ENCODE results near the gene CSNK1A1. TPM values are rescaled to one million over a fixed set of nuclear protein-coding genes. Genes with fewer than 3 reads are reported as not detected.

The CSNK1A1 gene
- total RNA-seq, 1 donor from 2014 or later, result 282 TPM

DNA sequence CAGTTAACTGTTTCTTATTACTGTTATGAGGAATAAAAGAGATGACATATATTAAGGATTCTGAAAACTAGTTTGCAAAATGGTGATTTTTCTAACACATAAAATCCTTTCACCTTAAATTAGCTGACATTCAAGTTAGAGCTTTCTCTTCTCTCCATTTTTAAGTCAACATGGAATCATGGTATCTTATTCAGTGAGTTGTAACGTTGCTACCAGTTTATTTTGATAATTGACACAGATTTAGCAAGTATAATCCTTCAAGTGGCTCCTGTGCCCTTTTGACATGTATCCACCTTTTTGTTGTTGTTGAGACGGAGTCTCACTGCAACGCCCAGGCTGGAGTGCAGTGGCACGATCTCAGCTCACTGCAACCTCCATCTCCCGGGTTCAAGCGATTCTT lies 58.5 kb downstream of the CSNK1A1 start:
- no peaks in the 10 kb centered on the region for H3K9me3 Mint-ChIP-seq (ENCODE audit: unreplicated experiment)
- no peak overlapping the region for H3K4me3 Mint-ChIP-seq (ENCODE audit: unreplicated experiment)
- peaks cover 35% of the 10 kb centered on the region for H3K4me1 Mint-ChIP-seq (ENCODE audit: unreplicated experiment)
- no peak overlapping the region for H3K27ac Mint-ChIP-seq (ENCODE audit: unreplicated experiment)
- no peaks in the 10 kb centered on the region for H3K27me3 Mint-ChIP-seq (ENCODE audit: unreplicated experiment)
- H3K36me3 Mint-ChIP-seq (ENCODE audit: unreplicated experiment), result peaks cover 34% of the 10 kb centered on the region
- no peak for DNase-seq (ENCODE audit: extremely low spot score, unreplicated experiment)
- TF ChIP-seq, protein P1, sequence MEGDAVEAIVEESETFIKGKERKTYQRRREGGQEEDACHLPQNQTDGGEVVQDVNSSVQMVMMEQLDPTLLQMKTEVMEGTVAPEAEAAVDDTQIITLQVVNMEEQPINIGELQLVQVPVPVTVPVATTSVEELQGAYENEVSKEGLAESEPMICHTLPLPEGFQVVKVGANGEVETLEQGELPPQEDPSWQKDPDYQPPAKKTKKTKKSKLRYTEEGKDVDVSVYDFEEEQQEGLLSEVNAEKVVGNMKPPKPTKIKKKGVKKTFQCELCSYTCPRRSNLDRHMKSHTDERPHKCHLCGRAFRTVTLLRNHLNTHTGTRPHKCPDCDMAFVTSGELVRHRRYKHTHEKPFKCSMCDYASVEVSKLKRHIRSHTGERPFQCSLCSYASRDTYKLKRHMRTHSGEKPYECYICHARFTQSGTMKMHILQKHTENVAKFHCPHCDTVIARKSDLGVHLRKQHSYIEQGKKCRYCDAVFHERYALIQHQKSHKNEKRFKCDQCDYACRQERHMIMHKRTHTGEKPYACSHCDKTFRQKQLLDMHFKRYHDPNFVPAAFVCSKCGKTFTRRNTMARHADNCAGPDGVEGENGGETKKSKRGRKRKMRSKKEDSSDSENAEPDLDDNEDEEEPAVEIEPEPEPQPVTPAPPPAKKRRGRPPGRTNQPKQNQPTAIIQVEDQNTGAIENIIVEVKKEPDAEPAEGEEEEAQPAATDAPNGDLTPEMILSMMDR (IDR thresholded peaks at IDR 0.05), result no peak

DNA sequence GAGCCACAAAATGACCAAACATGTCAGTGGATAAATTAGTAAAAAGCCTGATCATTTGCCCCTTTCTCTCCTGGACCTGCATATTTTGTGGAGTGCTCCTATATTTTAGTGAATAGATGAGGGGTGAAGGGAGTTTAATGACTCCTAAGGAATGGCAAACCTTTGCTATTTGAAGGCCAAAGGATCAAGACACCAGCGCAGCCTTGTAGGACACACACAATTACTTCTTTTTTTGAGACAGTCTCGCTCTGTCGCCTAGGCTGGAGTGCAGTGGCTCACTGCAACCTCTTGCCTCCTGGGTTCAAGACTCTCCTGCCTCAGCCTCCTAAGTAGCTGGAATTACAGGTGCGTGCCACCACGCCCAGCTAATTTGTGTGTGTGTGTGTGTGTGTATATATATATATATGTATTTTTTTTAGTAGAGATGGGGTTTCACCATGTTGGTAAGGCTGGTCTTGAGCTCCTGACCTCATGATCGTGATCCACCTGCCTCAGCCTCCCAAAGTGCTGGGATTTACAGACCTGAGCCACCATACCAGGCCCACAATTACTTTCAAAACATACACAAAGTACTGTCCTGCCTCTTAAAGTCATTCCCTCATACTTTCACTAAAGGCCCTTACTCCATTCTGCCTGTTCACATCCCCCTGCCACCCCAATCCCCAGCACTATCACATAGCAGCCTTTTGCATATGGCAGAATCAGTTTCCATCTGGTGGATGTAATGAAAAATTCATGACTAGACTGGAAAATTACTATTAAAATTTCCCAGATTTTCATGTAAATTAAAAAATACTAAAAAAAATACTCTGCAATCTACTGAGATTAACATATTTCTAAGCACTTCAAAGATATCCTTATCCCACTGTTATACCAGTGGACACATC lies 60.4 kb downstream of the CSNK1A1 start:
- no peaks in the 10 kb centered on the region for H3K9me3 Mint-ChIP-seq (ENCODE audit: unreplicated experiment)
- peak overlapping the region; percentile 57 for H3K27ac Mint-ChIP-seq (ENCODE audit: unreplicated experiment)
- H3K4me3 Mint-ChIP-seq (ENCODE audit: unreplicated experiment), result no peak overlapping the region
- TF ChIP-seq, protein P1 (IDR thresholded peaks at IDR 0.05), result no peak
- H3K4me1 Mint-ChIP-seq (ENCODE audit: unreplicated experiment), result peaks cover 49% of the 10 kb centered on the region
- DNase-seq (ENCODE audit: extremely low spot score, unreplicated experiment), result no peak
- H3K27me3 Mint-ChIP-seq (ENCODE audit: unreplicated experiment), result no peaks in the 10 kb centered on the region
- peaks cover 28% of the 10 kb centered on the region for H3K36me3 Mint-ChIP-seq (ENCODE audit: unreplicated experiment)

DNA sequence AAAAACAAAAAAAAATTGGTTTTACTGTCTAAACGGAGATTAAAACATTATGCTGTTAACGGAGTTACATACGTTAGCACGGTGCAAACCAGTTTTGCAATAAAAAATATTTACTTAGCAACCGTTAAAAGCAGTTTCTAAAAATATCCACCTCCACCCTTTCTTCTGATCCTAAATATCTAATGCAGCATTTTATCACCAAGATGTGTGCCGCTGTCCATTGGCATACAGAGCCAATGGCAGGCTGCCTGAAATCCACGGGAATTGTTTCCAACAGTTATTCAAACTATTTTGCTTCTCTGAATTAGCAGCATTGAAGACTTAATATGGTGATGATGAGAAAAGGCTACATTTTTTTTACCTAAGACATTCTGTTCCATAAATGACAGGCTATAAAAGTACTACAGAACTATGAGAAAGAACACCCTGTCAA lies 61.6 kb downstream of the CSNK1A1 start:
- Mint-ChIP-seq H3K4me3 (ENCODE audit: unreplicated experiment) (no peak overlapping the region), H3K36me3 (ENCODE audit: unreplicated experiment) (peaks cover 20% of the 10 kb centered on the region), H3K4me1 (ENCODE audit: unreplicated experiment) (peaks cover 57% of the 10 kb centered on the region), H3K9me3 (ENCODE audit: unreplicated experiment) (no peaks in the 10 kb centered on the region), H3K27ac (ENCODE audit: unreplicated experiment) (peak overlapping the region; percentile 74), H3K27me3 (ENCODE audit: unreplicated experiment) (no peaks in the 10 kb centered on the region)
- TF ChIP-seq, protein P1 (IDR thresholded peaks at IDR 0.05), result no peak
- no peak for DNase-seq (ENCODE audit: extremely low spot score, unreplicated experiment)

- peak overlapping the region; percentile 94 for H3K27ac Mint-ChIP-seq (ENCODE audit: unreplicated experiment)
- peaks cover 15% of the 10 kb centered on the region for H3K36me3 Mint-ChIP-seq (ENCODE audit: unreplicated experiment)
- no peak for DNase-seq (ENCODE audit: extremely low spot score, unreplicated experiment)
- TF ChIP-seq, protein P1 (IDR thresholded peaks at IDR 0.05), result no peak
- H3K4me3 Mint-ChIP-seq (ENCODE audit: unreplicated experiment), result no peak overlapping the region
- H3K27me3 Mint-ChIP-seq (ENCODE audit: unreplicated experiment), result no peaks in the 10 kb centered on the region
- H3K9me3 Mint-ChIP-seq (ENCODE audit: unreplicated experiment), result no peaks in the 10 kb centered on the region
- H3K4me1 Mint-ChIP-seq (ENCODE audit: unreplicated experiment), result peaks cover 57% of the 10 kb centered on the region
Measured at GRCh38 chr5:149488645-149489306, 62.5 kb downstream of the CSNK1A1 start.

DNA sequence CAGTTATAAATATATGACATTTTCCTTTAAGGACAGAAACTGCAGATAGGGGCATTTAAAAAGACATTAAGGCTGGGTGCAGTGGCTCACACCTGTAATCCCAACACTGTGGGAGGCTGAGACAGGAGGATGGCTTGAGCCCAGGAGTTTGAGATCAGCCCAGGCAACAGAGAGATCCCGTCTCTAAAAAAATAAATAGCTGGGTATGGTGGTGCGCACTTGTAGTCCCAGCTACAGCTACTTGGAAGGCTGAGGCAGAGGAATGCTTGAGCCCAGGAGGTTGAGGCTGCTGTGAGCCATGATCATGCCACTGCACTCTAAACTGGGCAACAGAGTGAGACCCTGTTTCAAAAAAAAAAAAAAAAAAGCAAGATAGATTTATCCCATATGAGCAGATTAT lies 63.6 kb downstream of the CSNK1A1 start:
- Mint-ChIP-seq H3K27me3 (ENCODE audit: unreplicated experiment) (no peaks in the 10 kb centered on the region), H3K4me3 (ENCODE audit: unreplicated experiment) (no peak overlapping the region), H3K4me1 (ENCODE audit: unreplicated experiment) (peaks cover 57% of the 10 kb centered on the region), H3K36me3 (ENCODE audit: unreplicated experiment) (peaks cover 7% of the 10 kb centered on the region), H3K9me3 (ENCODE audit: unreplicated experiment) (no peaks in the 10 kb centered on the region), H3K27ac (ENCODE audit: unreplicated experiment) (peak overlapping the region; percentile 94)
- TF ChIP-seq, protein P1 (IDR thresholded peaks at IDR 0.05), result no peak
- no peak for DNase-seq (ENCODE audit: extremely low spot score, unreplicated experiment)

Data from osteocyte (in vitro differentiated cells).